ENCODE results near the gene PTEN.
"Not testable (repeated sequence)": the region's sequence is repeated elsewhere in the genome, so short reads cannot be mapped to it uniquely, and the experiment has no call there.

PTEN gene

GRCh38 chr10:87826653-87827052 is 36.8 kb upstream of the PTEN start:
- TF ChIP-seq EZH2 (IDR thresholded peaks at IDR 0.05; ENCODE audit: borderline replicate concordance, low read length) (no peak), CTCF (IDR thresholded peaks at IDR 0.05; ENCODE audit: low read length) (no peak)
- Histone ChIP-seq H3K27ac (ENCODE audit: low read depth, low read length, poor library complexity, severe bottlenecking) (no peak overlapping the region), H3F3A (ENCODE audit: insufficient read depth, low read length) (no peaks in the 10 kb centered on the region), H3K9me2 (ENCODE audit: low read depth, low read length) (no peaks in the 10 kb centered on the region), H3K4me2 (ENCODE audit: low read length) (no peak overlapping the region), H2AFZ (ENCODE audit: low read length) (no peak overlapping the region), H3K9me3 (ENCODE audit: low read length) (no peaks in the 10 kb centered on the region), H3K27me3 (ENCODE audit: insufficient read depth, low read length) (no peaks in the 10 kb centered on the region), H4K20me1 (ENCODE audit: insufficient read depth, low read length) (no peaks in the 10 kb centered on the region), H3K4me3 (ENCODE audit: low read depth, low read length, poor library complexity, severe bottlenecking) (no peak overlapping the region), H3K36me3 (ENCODE audit: insufficient read depth, low read length) (0 out of 2 replicates have a peak, but pooled peaks cover 3% of the 10 kb centered on the region), H3K79me2 (ENCODE audit: insufficient read depth, low read length) (no peaks in the 10 kb centered on the region), H3K4me1 (ENCODE audit: insufficient read depth, low read length, severe bottlenecking) (no peaks in the 10 kb centered on the region), H3K9ac (ENCODE audit: low read length) (no peak overlapping the region)

- H3K79me2 ChIP-seq (ENCODE audit: insufficient read depth, low read length): no peaks in the 10 kb centered on the region
- H3K27ac ChIP-seq (ENCODE audit: low read depth, low read length, poor library complexity, severe bottlenecking): no peak overlapping the region
- no peak overlapping the region for H3K4me3 ChIP-seq (ENCODE audit: low read depth, low read length, poor library complexity, severe bottlenecking)
- no peak overlapping the region for H2AFZ ChIP-seq (ENCODE audit: low read length)
- H3K4me1 ChIP-seq (ENCODE audit: insufficient read depth, low read length, severe bottlenecking): no peaks in the 10 kb centered on the region
- no peaks in the 10 kb centered on the region for H3K27me3 ChIP-seq (ENCODE audit: insufficient read depth, low read length)
- no peaks in the 10 kb centered on the region for H4K20me1 ChIP-seq (ENCODE audit: insufficient read depth, low read length)
- 0 out of 2 replicates have a peak, but pooled peaks cover 3% of the 10 kb centered on the region for H3K36me3 ChIP-seq (ENCODE audit: insufficient read depth, low read length)
- H3K4me2 ChIP-seq (ENCODE audit: low read length): no peak overlapping the region
- H3K9me2 ChIP-seq (ENCODE audit: low read depth, low read length): no peaks in the 10 kb centered on the region
- no peaks in the 10 kb centered on the region for H3K9me3 ChIP-seq (ENCODE audit: low read length)
- no peaks in the 10 kb centered on the region for H3F3A ChIP-seq (ENCODE audit: insufficient read depth, low read length)
- no peak for TF ChIP-seq CTCF (IDR thresholded peaks at IDR 0.05; ENCODE audit: low read length)
- TF ChIP-seq EZH2 (IDR thresholded peaks at IDR 0.05; ENCODE audit: borderline replicate concordance, low read length): no peak
- no peak overlapping the region for H3K9ac ChIP-seq (ENCODE audit: low read length)
Observed at GRCh38 chr10:87827681-87828080, 35.7 kb upstream of the PTEN start.

- H3K27ac ChIP-seq (ENCODE audit: low read depth, low read length, poor library complexity, severe bottlenecking); H3K36me3 ChIP-seq (ENCODE audit: insufficient read depth, low read length); H2AFZ ChIP-seq (ENCODE audit: low read length); H4K20me1 ChIP-seq (ENCODE audit: insufficient read depth, low read length); H3K4me2 ChIP-seq (ENCODE audit: low read length); H3K27me3 ChIP-seq (ENCODE audit: insufficient read depth, low read length); H3K9me2 ChIP-seq (ENCODE audit: low read depth, low read length); H3K9me3 ChIP-seq (ENCODE audit: low read length); H3K9ac ChIP-seq (ENCODE audit: low read length); H3K4me3 ChIP-seq (ENCODE audit: low read depth, low read length, poor library complexity, severe bottlenecking); H3K4me1 ChIP-seq (ENCODE audit: insufficient read depth, low read length, severe bottlenecking); H3K79me2 ChIP-seq (ENCODE audit: insufficient read depth, low read length); H3F3A ChIP-seq (ENCODE audit: insufficient read depth, low read length): not testable (repeated sequence)
Observed at GRCh38 chr10:87829051-87829450, 34.4 kb upstream of the PTEN start.

- Histone ChIP-seq H3K27me3 (ENCODE audit: insufficient read depth, low read length) (no peaks in the 10 kb centered on the region), H3K36me3 (ENCODE audit: insufficient read depth, low read length) (peaks cover 5% of the 10 kb centered on the region; the same call in 1 of the 2 replicates), H3K9me2 (ENCODE audit: low read depth, low read length) (no peaks in the 10 kb centered on the region), H3K79me2 (ENCODE audit: insufficient read depth, low read length) (no peaks in the 10 kb centered on the region), H2AFZ (ENCODE audit: low read length) (no peak overlapping the region), H3K4me3 (ENCODE audit: low read depth, low read length, poor library complexity, severe bottlenecking) (no peak overlapping the region), H3F3A (ENCODE audit: insufficient read depth, low read length) (no peaks in the 10 kb centered on the region), H3K9me3 (ENCODE audit: low read length) (no peaks in the 10 kb centered on the region), H4K20me1 (ENCODE audit: insufficient read depth, low read length) (no peaks in the 10 kb centered on the region), H3K9ac (ENCODE audit: low read length) (no peak overlapping the region), H3K4me1 (ENCODE audit: insufficient read depth, low read length, severe bottlenecking) (no peaks in the 10 kb centered on the region), H3K27ac (ENCODE audit: low read depth, low read length, poor library complexity, severe bottlenecking) (no peak overlapping the region), H3K4me2 (ENCODE audit: low read length) (no peak overlapping the region)
- TF ChIP-seq EZH2 (IDR thresholded peaks at IDR 0.05; ENCODE audit: borderline replicate concordance, low read length) (no peak), CTCF (IDR thresholded peaks at IDR 0.05; ENCODE audit: low read length) (no peak)
Observed at GRCh38 chr10:87829986-87830729, 33.3 kb upstream of the PTEN start.

All from OCI-LY1 (cell line).